Gastroesophageal sphincter (tissue), 3 donors: Measurements from ENCODE around the gene PLEKHM1.
A peak's percentile ranks its signal among the peaks of the same experiment; 100 is the strongest.

Source experiments
- POLR2AphosphoS5 ChIP-seq: sonication (generic); formaldehyde crosslinking; IDR thresholded peaks from one replicate; pipeline ENCODE4 v1.6.1; 2017; ENCODE audit warnings: antibody characterized with exemption
- TF ChIP-seq, protein P1 (sequence below), 4 experiments: fragments of 200-600 bp in 2 of 4; fragments of 450-650 bp in 2 of 4; sonication (generic) in 1 of 4; IDR thresholded peaks; one replicate each; pipeline ENCODE4 v1.5.1; 2017 to 2019; ENCODE audit warnings: antibody characterized with exemption in 4 of 4, mild to moderate bottlenecking in 2 of 4, moderate library complexity in 2 of 4

DNA sequence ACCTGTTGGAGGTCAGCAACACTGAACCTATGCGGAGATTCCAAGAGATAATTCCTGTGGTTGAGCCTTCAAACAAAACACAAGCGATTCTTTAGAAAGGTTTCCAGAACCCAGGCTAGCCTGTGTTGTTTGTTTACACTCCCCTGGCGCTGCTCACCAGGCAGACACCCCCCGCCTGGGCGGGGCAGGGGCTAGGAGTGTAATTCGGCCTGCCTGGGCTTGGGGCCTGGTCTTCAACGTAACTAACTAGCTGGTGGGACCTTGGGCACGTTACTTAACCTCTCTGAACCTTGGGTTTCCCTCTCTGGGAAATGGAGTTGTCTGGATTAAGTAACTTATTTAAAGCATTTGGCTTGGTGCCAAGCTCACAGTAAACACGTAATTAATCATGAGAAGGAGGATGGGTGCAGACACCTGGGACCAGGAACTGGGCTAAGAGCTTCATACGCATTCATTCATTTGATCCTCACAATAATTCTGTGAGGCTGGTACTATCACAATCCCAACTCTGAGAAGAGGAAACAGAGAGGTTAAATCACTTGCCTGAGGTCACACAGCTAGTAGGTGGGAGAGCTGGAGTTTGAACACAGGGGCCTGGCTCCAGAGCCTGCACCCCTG lies 50.3 kb downstream of the PLEKHM1 start:
- peak; percentile 27 for TF ChIP-seq POLR2AphosphoS5
- TF ChIP-seq, protein P1, sequence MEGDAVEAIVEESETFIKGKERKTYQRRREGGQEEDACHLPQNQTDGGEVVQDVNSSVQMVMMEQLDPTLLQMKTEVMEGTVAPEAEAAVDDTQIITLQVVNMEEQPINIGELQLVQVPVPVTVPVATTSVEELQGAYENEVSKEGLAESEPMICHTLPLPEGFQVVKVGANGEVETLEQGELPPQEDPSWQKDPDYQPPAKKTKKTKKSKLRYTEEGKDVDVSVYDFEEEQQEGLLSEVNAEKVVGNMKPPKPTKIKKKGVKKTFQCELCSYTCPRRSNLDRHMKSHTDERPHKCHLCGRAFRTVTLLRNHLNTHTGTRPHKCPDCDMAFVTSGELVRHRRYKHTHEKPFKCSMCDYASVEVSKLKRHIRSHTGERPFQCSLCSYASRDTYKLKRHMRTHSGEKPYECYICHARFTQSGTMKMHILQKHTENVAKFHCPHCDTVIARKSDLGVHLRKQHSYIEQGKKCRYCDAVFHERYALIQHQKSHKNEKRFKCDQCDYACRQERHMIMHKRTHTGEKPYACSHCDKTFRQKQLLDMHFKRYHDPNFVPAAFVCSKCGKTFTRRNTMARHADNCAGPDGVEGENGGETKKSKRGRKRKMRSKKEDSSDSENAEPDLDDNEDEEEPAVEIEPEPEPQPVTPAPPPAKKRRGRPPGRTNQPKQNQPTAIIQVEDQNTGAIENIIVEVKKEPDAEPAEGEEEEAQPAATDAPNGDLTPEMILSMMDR (IDR thresholded peaks at IDR 0.05) = no peak
